K562 (cell line): ENCODE data around the gene HNF1B. TPM values are rescaled to one million over a fixed set of nuclear protein-coding genes. Genes with fewer than 3 reads are reported as not detected.

Experiments
- ATAC-seq: fragments of 200-7000 bp; cut with Tn5 transposase; 3 replicates; pipeline ENCODE4 v1.9.1; 2020; ENCODE audit warnings: moderate library complexity
- BruUV-seq: library from RNA; stranded (reverse); fragments of 400-500 nt; replicated peaks from 2 replicates; lab custom pipeline; 2021; lab: Mats Ljungman, UMichigan
- CTCF ChIA-PET: fragments of 300-600 bp; formaldehyde crosslinking; extraction: SDS; loops from one replicate; lab custom pipeline; 2021; ENCODE audit warnings: low intra/inter-chr PET ratio; lab: Yijun Ruan, JAX
- POLR2A ChIA-PET: fragments of 300-600, 350-650 bp; sonication (Branson Sonifier 250); formaldehyde crosslinking; extraction: SDS; loops from one replicate; lab custom pipeline; 2021; ENCODE audit warnings: antibody characterized with exemption, inconsistent platforms; lab: Yijun Ruan, JAX
- DNase-seq, 4 experiments: peaks; one replicate each; pipeline versions ENCODE4 v3.0.0 to v3.0.0-alpha.2; 2011 to 2018; ENCODE audit warnings: low spot score in 3 of 4, mixed read lengths in 3 of 4; ENCODE audit errors: extremely low read depth in 1 of 4
- FAIRE-seq: peaks from 2 replicates; lab custom pipeline; 2011; peaks lifted over from hg19 to GRCh38; lab: Jason Lieb, UNC
- H2AFZ ChIP-seq: 2 replicates; pipeline ENCODE4 v1.6.0; 2011; ENCODE audit warnings: low read depth, low read length, control low read depth, inconsistent platforms
- H3K27ac ChIP-seq: fragments of 200-600 bp; 3 replicates; pipeline ENCODE4 v1.8.0; 2011; ENCODE audit warnings: low read depth, mild to moderate bottlenecking, control low read depth, inconsistent platforms, low read length, moderate library complexity, mixed read lengths; ENCODE audit errors: extremely low read depth
- H3K27me3 ChIP-seq, 2 experiments: fragments of 300-600 bp in 1 of 2; 2 replicates in 1 of 2; 3 replicates in 1 of 2; pipeline versions ENCODE4 v1.6.0 to v1.8.0; 2011; ENCODE audit warnings: inconsistent platforms in 2 of 2, low read length in 2 of 2, mild to moderate bottlenecking in 1 of 2, mixed read lengths in 1 of 2, moderate library complexity in 1 of 2; ENCODE audit not compliant: control insufficient read depth in 2 of 2, insufficient read depth in 2 of 2
- H3K36me3 ChIP-seq: fragments of 300-600 bp; 3 replicates; pipeline ENCODE4 v1.8.0; 2011; ENCODE audit warnings: mild to moderate bottlenecking, low read length, inconsistent platforms; ENCODE audit not compliant: control insufficient read depth, insufficient read depth
- H3K4me1 ChIP-seq, 2 experiments: fragments of 200-600 bp in 1 of 2; replicated peaks in 1 of 2; 2 replicates in 1 of 2; 3 replicates in 1 of 2; pipeline versions ENCODE4 v1.5.1 to v1.8.0; 2011; ENCODE audit warnings: inconsistent platforms in 2 of 2, low read length in 2 of 2, mild to moderate bottlenecking in 1 of 2, mixed read lengths in 1 of 2, moderate library complexity in 1 of 2; ENCODE audit not compliant: control insufficient read depth in 2 of 2, insufficient read depth in 2 of 2
- H3K4me2 ChIP-seq: 2 replicates; pipeline ENCODE4 v1.6.1; 2011; ENCODE audit warnings: low read length, control low read depth, inconsistent platforms, mixed read lengths; ENCODE audit not compliant: insufficient read depth
- H3K4me3 ChIP-seq: fragments of 200-600 bp; sonication (generic), shearing (Covaris generic); 2 replicates; pipeline ENCODE4 v1.5.1; 2016; ENCODE audit warnings: control low read depth, inconsistent platforms
- H3K79me2 ChIP-seq: fragments of 200-600 bp; 3 replicates; pipeline ENCODE4 v1.8.0; 2011; ENCODE audit warnings: low read length, inconsistent platforms; ENCODE audit not compliant: control insufficient read depth, insufficient read depth
- H3K9ac ChIP-seq, 2 experiments: 2 replicates each; pipeline versions ENCODE4 v1.6.0 to v1.6.1; 2011; ENCODE audit warnings: low read depth in 2 of 2, low read length in 2 of 2, control low read depth in 1 of 2, inconsistent platforms in 1 of 2, mild to moderate bottlenecking in 1 of 2, mixed read lengths in 1 of 2; ENCODE audit not compliant: insufficient read depth in 1 of 2
- H3K9me1 ChIP-seq: one replicate; pipeline ENCODE4 v1.6.0; 2011; ENCODE audit warnings: inconsistent platforms, mild to moderate bottlenecking, low read length, moderate library complexity; ENCODE audit not compliant: control insufficient read depth, insufficient read depth
- H3K9me3 ChIP-seq: replicated peaks from 2 replicates; pipeline ENCODE4 v1.5.1; 2011; ENCODE audit warnings: low read depth, low read length, inconsistent platforms; ENCODE audit not compliant: control insufficient read depth, insufficient read depth
- H4K20me1 ChIP-seq: replicated peaks from 2 replicates; pipeline ENCODE4 v1.6.1; 2011; ENCODE audit warnings: low read length, inconsistent platforms, mixed read lengths; ENCODE audit not compliant: control insufficient read depth, insufficient read depth
- ATF1 ChIP-seq, 2 experiments: fragments of 450-650 bp in 1 of 2; IDR thresholded peaks; 2 replicates each; pipeline ENCODE4 v1.6.1; 2016; ENCODE audit warnings: missing compliant biosample characterization in 1 of 2, missing genetic modification characterization in 1 of 2
- BCL6 ChIP-seq: fragments of 250-450 bp; sonication (Bioruptor Pico); IDR thresholded peaks from 2 replicates; pipeline ENCODE4 v1.4.0; 2020
- BCOR ChIP-seq: fragments of 450-650 bp; IDR thresholded peaks from 2 replicates; pipeline ENCODE4 v1.6.1; 2016
- KAT8 ChIP-seq: fragments of 450-650 bp; IDR thresholded peaks from 2 replicates; pipeline ENCODE4 v1.6.1; 2016; ENCODE audit warnings: low read depth, mild to moderate bottlenecking
- MTA2 ChIP-seq: fragments of 450-650 bp; IDR thresholded peaks from 2 replicates; pipeline ENCODE4 v1.6.1; 2016; ENCODE audit warnings: low read depth
- RBM15 ChIP-seq: fragments of 200-400 bp; formaldehyde crosslinking; IDR thresholded peaks from 2 replicates; pipeline ENCODE4 v1.6.1; 2018; ENCODE audit warnings: mild to moderate bottlenecking, low read length, moderate library complexity; ENCODE audit not compliant: insufficient read depth
- RBM25 ChIP-seq: fragments of 200-400 bp; formaldehyde crosslinking; IDR thresholded peaks from 2 replicates; pipeline ENCODE4 v1.6.1; 2018; ENCODE audit warnings: low read length, low read depth, moderate library complexity; ENCODE audit not compliant: severe bottlenecking
- ZNF41 ChIP-seq: fragments of 250-450 bp; sonication (Bioruptor Pico); conservative IDR thresholded peaks from 2 replicates; pipeline ENCODE4 v1.4.0; 2020; ENCODE audit warnings: mild to moderate bottlenecking
- ZNF518B ChIP-seq: fragments of 250-450 bp; sonication (Bioruptor Pico); IDR thresholded peaks from 2 replicates; pipeline ENCODE4 v1.5.0; 2021; ENCODE audit warnings: mild to moderate bottlenecking, moderate library complexity
- WGBS: fragments of 100-300 bp; shearing (Covaris generic); methylation state at CpG from one replicate; pipeline ENCODE4 v1.1.6; 2016; ENCODE audit warnings: low coverage, mixed read lengths; ENCODE audit not compliant: insufficient coverage; ENCODE audit errors: missing lambda C conversion rate; 5-methylcytosine and 5-hydroxymethylcytosine counted together
- in situ Hi-C: fragments of 300-500 bp; cut with MboI; formaldehyde crosslinking; loops from 4 replicates; pipeline ENCODE4 v1.15.0; 2018; ENCODE audit warnings: inconsistent platforms, mixed read lengths
- intact Hi-C: fragments of 100-400 bp; cut with micrococcal nuclease; formaldehyde crosslinking; loops from 2 replicates; pipeline ENCODE4 v1.14.2; 2022
- polyA plus RNA-seq, 8 experiments: library from polyadenylated mRNA; depleted of rRNA in 4 of 8; stranded (reverse) in 5 of 8; unstranded in 3 of 8; fragments of >200 nt; fragmentation: Nextera tagmentation in 2 of 8; fragmentation: Illumina TruSeq in 1 of 8; extraction: Ambion mirVana in 2 of 8; extraction: Trizol in 1 of 8; gene quantifications; 2 replicates each; pipeline versions ENCODE4 v1.2.1 to v1.2.3, GENCODE V29; 2011 to 2014; ENCODE audit warnings: inconsistent platforms in 1 of 8, missing spikeins in 1 of 8
- total RNA-seq, 7 experiments: library from RNA; depleted of rRNA in 6 of 7; stranded (reverse); fragments of >200 nt in 6 of 7; fragmentation: Illumina TruSeq in 2 of 7; extraction: Trizol in 2 of 7; gene quantifications; 2 replicates each; pipeline versions ENCODE4 v1.2.1 to v1.2.3, GENCODE V29; 2011 to 2021; ENCODE audit warnings: low replicate concordance in 1 of 7

The HNF1B gene
- total and polyA plus RNA-seq, 9 of the 15 experiments (the other 6 are each of a cell fraction or from before 2014, with no cell fraction given), result not detected

- BruUV-seq, result no TSS peak
- H3K9me3 ChIP-seq, result no peaks in the 10 kb centered on the region
- in situ Hi-C loops (no loop called here), intact Hi-C loops (no loop called here)
- no peaks in the 10 kb centered on the region for H3K9me1 ChIP-seq
- H3K9ac ChIP-seq, result no peak overlapping the region
- peaks cover 11 to 25% of the 10 kb centered on the region in 2 experiments; a peak in 3 of 5 replicates for H3K27me3 ChIP-seq
- H2AFZ ChIP-seq, result no peak overlapping the region
- H4K20me1 ChIP-seq, result no peaks in the 10 kb centered on the region
- no peak overlapping the region for H3K4me2 ChIP-seq
- no peak for FAIRE-seq
- WGBS, result 0% methylated on average over 7 of the region's 7 CpGs
- no peak for DNase-seq
- H3K4me1 ChIP-seq, result no peaks in the 10 kb centered on the region
- no peak for ATAC-seq
- no peaks in the 10 kb centered on the region for H3K79me2 ChIP-seq
- ChIA-PET CTCF (no interaction called here), POLR2A (interaction anchor here (0.6 to 0.8 kb wide), 3 partner anchors 38 to 134 kb away, joined by 3 read pairs; no protein-coding TSS in a partner anchor)
- no peak overlapping the region for H3K4me3 ChIP-seq
- H3K36me3 ChIP-seq, result no peaks in the 10 kb centered on the region
- TF ChIP-seq ZNF41 (CRISPR knock-in tag) (no peak), BCOR (0 out of 2 replicates have a peak, but pooled peaks have one; percentile 11), ZNF518B (no peak), ATF1 (CRISPR knock-in tag; IDR thresholded peaks at IDR 0.05) (no peak), ATF1 (tag; IDR thresholded peaks at IDR 0.05) (0 out of 2 replicates have a peak, but pooled peaks have one; percentile 39), RBM25 (peak; percentile 54), RBM15 (no peak), KAT8 (no peak), BCL6 (CRISPR knock-in tag) (no peak), MTA2 (no peak)
- TF ChIP-seq, all 486 proteins: peak for 3
- H3K27ac ChIP-seq, result no peak overlapping the region
These were observed 36.7 kb downstream of the HNF1B start for GRCh38 chr17:37708008-37708615.
